Smooth muscle cell (in vitro differentiated cells): ENCODE results near the gene FBLIM1. TPM values are rescaled to one million over a fixed set of nuclear protein-coding genes. Genes with fewer than 3 reads are reported as not detected.

Experiments
- DNase-seq: peaks from one replicate; lab custom pipeline; 2025; ENCODE audit not compliant: unreplicated experiment; lab: John Stamatoyannopoulos, UW
- H2AFZ ChIP-seq: fragments of 200-600 bp; sonication (generic); 2 replicates; pipeline ENCODE4 v1.6.0; 2016; ENCODE audit warnings: antibody characterized with exemption, low read depth, mild to moderate bottlenecking
- H3F3A ChIP-seq: fragments of 200-600 bp; sonication (generic); 2 replicates; pipeline ENCODE4 v1.6.0; 2017; ENCODE audit warnings: antibody characterized with exemption, low read depth
- H3K27ac ChIP-seq: fragments of 200-600 bp; sonication (generic); 2 replicates; pipeline ENCODE4 v1.5.1; 2016; ENCODE audit warnings: low read depth, mild to moderate bottlenecking
- H3K27me3 ChIP-seq: fragments of 200-600 bp; sonication (generic); 2 replicates; pipeline ENCODE4 v1.6.1; 2016; ENCODE audit warnings: low read depth, mild to moderate bottlenecking
- H3K36me3 ChIP-seq: fragments of 200-600 bp; sonication (generic); 2 replicates; pipeline ENCODE4 v1.5.1; 2016; ENCODE audit warnings: low read depth
- H3K4me1 ChIP-seq: fragments of 200-600 bp; sonication (generic); 2 replicates; pipeline ENCODE4 v1.5.1; 2016; ENCODE audit warnings: low read depth
- H3K4me2 ChIP-seq: fragments of 200-600 bp; sonication (generic); 2 replicates; pipeline ENCODE4 v1.6.0; 2016; ENCODE audit warnings: mild to moderate bottlenecking
- H3K4me3 ChIP-seq: fragments of 200-600 bp; sonication (generic); 2 replicates; pipeline ENCODE4 v1.5.1; 2016; ENCODE audit warnings: mild to moderate bottlenecking
- H3K79me2 ChIP-seq: fragments of 200-600 bp; sonication (generic); 2 replicates; pipeline ENCODE4 v1.6.0; 2016; ENCODE audit warnings: low read depth, mild to moderate bottlenecking
- H3K9ac ChIP-seq: fragments of 200-600 bp; sonication (generic); 2 replicates; pipeline ENCODE4 v1.6.0; 2016; ENCODE audit warnings: low read depth
- H3K9me3 ChIP-seq: fragments of 200-600 bp; sonication (generic); replicated peaks from 2 replicates; pipeline ENCODE4 v1.5.1; 2016; ENCODE audit warnings: low read depth
- H4K20me1 ChIP-seq: fragments of 200-600 bp; sonication (generic); 2 replicates; pipeline ENCODE4 v1.6.0; 2016; ENCODE audit warnings: low read depth
- WGBS: methylation state at CpG from one replicate; pipeline ENCODE4 v1.1.7; 2016; ENCODE audit warnings: low lambda C conversion rate; 5-methylcytosine and 5-hydroxymethylcytosine counted together
- polyA plus RNA-seq: library from polyadenylated mRNA; unstranded; fragments of >200 nt; fragmentation: Nextera tagmentation; extraction: Ambion mirVana; gene quantifications from 2 replicates; pipeline ENCODE4 v1.2.1, GENCODE V29; 2016
- total RNA-seq: library from RNA; depleted of rRNA; stranded (reverse); fragments of >200 nt; gene quantifications from 2 replicates; pipeline ENCODE4 v1.2.3, GENCODE V29; 2014
- TF ChIP-seq, protein P1 (sequence below): fragments of 200-600 bp; sonication (generic); IDR thresholded peaks from 2 replicates; pipeline ENCODE4 v1.5.1; 2017; ENCODE audit warnings: borderline replicate concordance, mild to moderate bottlenecking, antibody characterized with exemption; ENCODE audit not compliant: insufficient read depth, poor library complexity, severe bottlenecking

FBLIM1 gene
- total and polyA plus RNA-seq, 2 experiments from 2014 or later, result 36.7 to 50.8 TPM

DNA sequence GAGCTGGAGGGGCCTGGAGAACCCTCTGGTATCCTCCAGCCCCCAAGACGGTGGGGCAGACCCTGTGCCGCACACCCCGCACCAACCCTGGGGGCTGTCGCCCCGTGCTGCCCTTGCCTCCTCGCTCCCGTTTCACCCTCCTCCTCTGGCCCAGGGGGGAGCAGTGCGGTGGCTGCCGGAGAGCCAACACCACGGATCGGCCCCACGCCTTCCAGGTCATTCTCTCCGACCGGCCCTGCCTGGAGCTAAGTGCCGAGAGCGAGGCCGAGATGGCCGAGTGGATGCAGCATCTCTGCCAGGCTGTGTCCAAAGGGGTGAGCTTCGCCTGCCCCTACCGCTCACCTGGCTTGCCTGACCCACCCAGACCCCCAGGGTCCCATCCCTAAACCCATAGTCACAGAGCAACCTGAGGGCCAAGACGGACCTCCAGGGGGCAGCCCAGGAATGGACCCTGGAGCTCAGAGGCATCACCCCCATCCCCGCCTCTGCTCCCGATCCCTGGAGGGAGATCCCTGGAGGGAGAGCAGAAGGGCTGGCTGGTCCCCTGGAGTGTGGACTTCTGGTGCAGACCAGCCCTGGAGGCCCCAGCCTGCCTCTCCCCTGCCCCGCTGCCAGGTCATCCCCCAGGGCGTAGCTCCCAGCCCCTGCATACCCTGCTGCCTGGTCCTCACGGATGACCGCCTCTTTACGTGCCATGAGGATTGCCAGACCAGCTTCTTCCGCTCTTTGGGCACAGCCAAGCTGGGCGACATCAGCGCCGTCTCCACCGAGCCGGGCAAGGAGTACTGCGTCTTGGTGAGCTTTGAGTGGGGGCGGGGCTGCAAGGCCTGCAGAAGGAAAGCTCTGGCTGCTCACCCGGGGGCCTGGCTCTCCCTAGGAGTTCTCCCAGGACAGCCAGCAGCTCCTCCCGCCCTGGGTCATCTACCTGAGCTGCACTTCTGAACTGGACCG lies 26.6 kb upstream of the FBLIM1 start:
- TF ChIP-seq, protein P1, sequence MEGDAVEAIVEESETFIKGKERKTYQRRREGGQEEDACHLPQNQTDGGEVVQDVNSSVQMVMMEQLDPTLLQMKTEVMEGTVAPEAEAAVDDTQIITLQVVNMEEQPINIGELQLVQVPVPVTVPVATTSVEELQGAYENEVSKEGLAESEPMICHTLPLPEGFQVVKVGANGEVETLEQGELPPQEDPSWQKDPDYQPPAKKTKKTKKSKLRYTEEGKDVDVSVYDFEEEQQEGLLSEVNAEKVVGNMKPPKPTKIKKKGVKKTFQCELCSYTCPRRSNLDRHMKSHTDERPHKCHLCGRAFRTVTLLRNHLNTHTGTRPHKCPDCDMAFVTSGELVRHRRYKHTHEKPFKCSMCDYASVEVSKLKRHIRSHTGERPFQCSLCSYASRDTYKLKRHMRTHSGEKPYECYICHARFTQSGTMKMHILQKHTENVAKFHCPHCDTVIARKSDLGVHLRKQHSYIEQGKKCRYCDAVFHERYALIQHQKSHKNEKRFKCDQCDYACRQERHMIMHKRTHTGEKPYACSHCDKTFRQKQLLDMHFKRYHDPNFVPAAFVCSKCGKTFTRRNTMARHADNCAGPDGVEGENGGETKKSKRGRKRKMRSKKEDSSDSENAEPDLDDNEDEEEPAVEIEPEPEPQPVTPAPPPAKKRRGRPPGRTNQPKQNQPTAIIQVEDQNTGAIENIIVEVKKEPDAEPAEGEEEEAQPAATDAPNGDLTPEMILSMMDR, result no peak
- Histone ChIP-seq H3K79me2 (no peaks in the 10 kb centered on the region), H3K36me3 (no peaks in the 10 kb centered on the region), H3K27me3 (no peaks in the 10 kb centered on the region), H3K4me2 (no peak overlapping the region), H3K9ac (no peak overlapping the region), H3K4me3 (no peak overlapping the region), H3F3A (no peaks in the 10 kb centered on the region), H2AFZ (no peak overlapping the region), H3K4me1 (no peaks in the 10 kb centered on the region), H3K27ac (no peak overlapping the region), H3K9me3 (no peaks in the 10 kb centered on the region), H4K20me1 (no peaks in the 10 kb centered on the region)
- no peak for DNase-seq
- WGBS, result 97% methylated on average over 39 of the region's 39 CpGs

DNA sequence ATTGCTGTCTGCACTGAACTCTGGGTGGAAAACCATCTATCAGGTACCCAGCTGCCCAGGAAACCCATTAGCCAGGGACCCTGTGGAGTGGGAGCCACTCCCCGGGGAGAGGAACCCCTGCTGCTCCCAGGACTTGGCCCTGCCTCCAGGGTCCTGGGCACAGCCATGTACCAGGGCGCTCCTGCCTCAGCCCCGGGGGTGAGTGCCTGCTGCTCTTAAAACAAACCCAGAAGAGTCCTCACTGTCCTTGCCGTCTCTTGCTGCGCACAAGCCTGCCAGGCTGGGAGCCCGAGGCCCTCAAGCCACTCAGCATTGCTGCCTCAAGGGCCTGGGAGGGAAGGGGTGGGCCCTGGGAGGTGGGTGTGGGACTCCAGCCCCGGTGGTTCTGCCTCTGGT lies 25.9 kb upstream of the FBLIM1 start:
- H3K9me3 ChIP-seq, result no peaks in the 10 kb centered on the region
- H3K4me1 ChIP-seq, result no peaks in the 10 kb centered on the region
- no peak for DNase-seq
- TF ChIP-seq, protein P1, result no peak
- H3K4me2 ChIP-seq, result no peak overlapping the region
- no peak overlapping the region for H3K9ac ChIP-seq
- H3K27me3 ChIP-seq, result no peaks in the 10 kb centered on the region
- H2AFZ ChIP-seq, result no peak overlapping the region
- H3K36me3 ChIP-seq, result no peaks in the 10 kb centered on the region
- 94% methylated on average over 7 of the region's 7 CpGs for WGBS
- no peaks in the 10 kb centered on the region for H3K79me2 ChIP-seq
- no peak overlapping the region for H3K27ac ChIP-seq
- H3F3A ChIP-seq, result no peaks in the 10 kb centered on the region
- H4K20me1 ChIP-seq, result no peaks in the 10 kb centered on the region
- no peak overlapping the region for H3K4me3 ChIP-seq

DNA sequence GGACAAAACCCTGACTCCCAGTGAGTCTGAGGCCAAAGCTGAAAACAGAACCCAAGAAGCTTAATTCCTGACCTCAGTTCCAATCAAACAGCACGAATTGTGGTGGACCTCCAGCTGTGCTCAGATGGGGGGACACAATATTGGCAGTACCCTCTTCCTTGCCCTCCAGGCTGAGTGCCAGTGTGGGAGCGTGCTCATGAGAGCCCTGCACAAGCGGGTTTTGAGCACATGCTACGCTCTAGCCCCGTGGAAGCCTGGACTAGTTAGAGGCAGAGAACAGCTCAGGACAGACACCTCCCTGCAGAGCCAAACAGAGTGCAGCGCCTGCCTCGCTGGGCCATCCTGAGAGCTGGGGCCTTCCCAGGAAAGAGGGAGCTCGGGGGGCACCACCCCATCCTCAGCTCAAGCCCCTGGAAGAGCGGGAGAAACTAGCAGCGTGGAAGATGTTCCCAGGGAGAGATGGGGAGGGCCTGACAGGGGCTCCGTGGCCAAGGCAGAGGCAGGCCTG lies 25.3 kb upstream of the FBLIM1 start:
- H3K9ac ChIP-seq, result no peak overlapping the region
- H3K9me3 ChIP-seq, result no peaks in the 10 kb centered on the region
- no peak overlapping the region for H3K4me2 ChIP-seq
- no peaks in the 10 kb centered on the region for H3K4me1 ChIP-seq
- H3K27ac ChIP-seq, result no peak overlapping the region
- H3K79me2 ChIP-seq, result no peaks in the 10 kb centered on the region
- no peak for DNase-seq
- H4K20me1 ChIP-seq, result no peaks in the 10 kb centered on the region
- TF ChIP-seq, protein P1, result no peak
- no peak overlapping the region for H3K4me3 ChIP-seq
- H3K27me3 ChIP-seq, result no peaks in the 10 kb centered on the region
- no peaks in the 10 kb centered on the region for H3K36me3 ChIP-seq
- no peaks in the 10 kb centered on the region for H3F3A ChIP-seq
- 98% methylated on average over 11 of the region's 11 CpGs for WGBS
- H2AFZ ChIP-seq, result no peak overlapping the region
